ENCODE measurements around the gene CD1D. TPM values are rescaled to one million over a fixed set of nuclear protein-coding genes. Genes with fewer than 3 reads are reported as not detected.

The CD1D gene
- 0.06 and 0.07 TPM in 2 replicates for total RNA-seq (2014; rRNA removed; shearing (Covaris generic); ENCODE audit: low replicate concordance)

DNA sequence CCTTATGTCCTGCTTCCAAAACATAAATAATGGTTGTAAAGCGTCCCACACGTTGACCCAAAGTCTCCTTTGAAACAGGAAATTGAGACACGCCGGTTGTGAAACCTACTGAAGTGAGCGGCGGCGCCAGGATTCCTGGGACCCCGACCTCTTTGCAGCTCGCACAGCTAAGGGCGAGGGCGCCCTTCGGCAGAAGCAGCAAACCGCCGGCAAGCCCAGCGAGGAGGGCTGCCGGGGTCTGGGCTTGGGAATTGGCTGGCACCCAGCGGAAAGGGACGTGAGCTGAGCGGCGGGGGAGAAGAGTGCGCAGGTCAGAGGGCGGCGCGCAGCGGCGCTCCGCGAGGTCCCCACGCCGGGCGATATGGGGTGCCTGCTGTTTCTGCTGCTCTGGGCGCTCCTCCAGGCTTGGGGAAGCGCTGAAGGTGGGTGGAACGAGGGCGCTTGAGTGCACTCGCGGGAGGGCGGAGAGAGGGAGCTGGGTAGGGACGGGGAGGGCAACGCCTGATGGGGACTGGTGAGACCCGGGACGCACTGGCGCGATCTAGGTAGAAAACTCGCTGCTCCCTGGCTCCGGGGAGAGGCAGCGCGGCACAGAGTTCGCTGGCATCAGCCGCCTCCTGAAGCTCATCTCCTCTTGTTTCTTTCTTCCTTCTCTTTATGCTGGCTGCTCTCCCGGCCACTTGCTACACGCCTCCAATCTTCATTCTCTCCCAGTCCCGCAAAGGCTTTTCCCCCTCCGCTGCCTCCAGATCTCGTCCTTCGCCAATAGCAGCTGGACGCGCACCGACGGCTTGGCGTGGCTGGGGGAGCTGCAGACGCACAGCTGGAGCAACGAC, at the start of gene CD1D:
Gene CD1D (plus strand): TSS at position 155 of the 836 bp plus-strand sequence. CDS start 207 bp downstream, at position 362.
- in situ Hi-C loops (cut with HindIII; ENCODE audit: low pct_unique_long_range_greater_than_20kb, low sequenced_read_pairs) = no loop called here
- DNase-seq (ENCODE audit: low read depth) = no peak

DNA sequence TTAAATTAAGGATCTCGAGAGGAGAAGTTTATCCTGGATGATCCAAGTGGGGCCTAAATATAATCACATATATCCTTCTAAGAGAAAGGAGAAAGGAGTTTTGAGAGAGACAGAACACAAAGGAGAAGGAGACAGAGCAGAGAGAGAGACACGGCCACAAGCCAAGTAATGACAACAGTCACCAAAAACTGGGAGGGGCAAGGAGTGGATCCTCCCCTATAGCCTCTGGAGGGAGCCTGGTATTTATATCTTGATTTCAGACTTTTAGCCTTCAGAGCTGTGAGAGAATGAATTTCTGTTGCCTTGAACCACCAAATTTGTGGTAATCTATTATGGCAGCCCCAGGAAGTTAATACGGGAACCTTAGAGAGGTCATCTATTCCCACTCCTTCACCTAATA, 49.5 kb upstream of the CD1D start:
- no peak for DNase-seq (ENCODE audit: low read depth)
- in situ Hi-C loops (cut with HindIII; ENCODE audit: low pct_unique_long_range_greater_than_20kb, low sequenced_read_pairs) = no loop called here

DNA sequence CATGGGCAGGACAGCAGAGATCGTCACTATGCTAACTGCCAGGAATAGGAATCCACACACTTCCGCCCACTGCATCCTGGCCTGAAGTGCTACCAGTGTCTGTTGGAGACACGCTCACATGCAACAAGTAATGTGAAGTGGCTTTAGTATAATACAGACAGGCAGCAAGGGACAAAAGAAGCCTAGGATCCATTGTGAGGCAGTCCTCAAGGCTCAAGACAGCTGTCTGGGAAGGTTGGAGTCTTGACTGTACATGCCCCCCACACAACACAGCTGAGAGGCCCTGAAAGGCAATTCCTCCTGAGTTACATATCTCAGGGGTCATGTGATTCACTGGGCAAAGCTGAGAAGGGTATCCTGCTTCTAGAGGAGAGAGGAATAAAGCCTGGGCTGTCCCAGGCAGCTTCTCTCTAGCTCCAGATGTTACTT, 39.9 kb upstream of the CD1D start:
- in situ Hi-C loops (cut with HindIII; ENCODE audit: low pct_unique_long_range_greater_than_20kb, low sequenced_read_pairs) = no loop called here
- DNase-seq (ENCODE audit: low read depth) = no peak

DNA sequence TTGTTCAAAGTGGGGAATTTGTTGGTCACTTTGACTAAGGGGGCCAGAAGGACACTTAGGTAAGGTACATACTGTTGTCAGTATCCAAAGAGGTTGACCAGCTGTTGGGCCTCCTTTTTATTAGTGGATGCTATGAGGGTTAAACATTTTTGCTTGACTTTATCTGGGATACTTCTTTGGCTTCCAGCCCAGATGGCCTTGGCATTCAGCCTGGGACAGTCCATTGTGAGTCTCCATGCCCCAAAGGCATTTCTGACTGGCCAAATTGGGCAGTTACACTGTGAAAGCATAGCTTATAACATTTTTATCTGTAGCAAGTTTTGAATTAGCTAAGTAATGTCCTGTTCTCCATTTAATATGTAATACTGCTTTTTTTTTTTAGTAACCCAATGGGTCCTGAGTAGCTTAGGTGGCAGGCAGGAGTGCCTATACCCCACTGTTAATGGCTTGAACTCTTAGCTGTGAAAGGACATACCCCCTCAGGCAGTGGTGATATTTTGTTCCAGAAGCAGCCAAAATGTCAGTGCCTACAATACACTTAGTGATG, 35.4 kb upstream of the CD1D start:
- in situ Hi-C loops (cut with HindIII; ENCODE audit: low pct_unique_long_range_greater_than_20kb, low sequenced_read_pairs) = no loop called here
- peak; percentile 18 for DNase-seq (ENCODE audit: low read depth)

DNA sequence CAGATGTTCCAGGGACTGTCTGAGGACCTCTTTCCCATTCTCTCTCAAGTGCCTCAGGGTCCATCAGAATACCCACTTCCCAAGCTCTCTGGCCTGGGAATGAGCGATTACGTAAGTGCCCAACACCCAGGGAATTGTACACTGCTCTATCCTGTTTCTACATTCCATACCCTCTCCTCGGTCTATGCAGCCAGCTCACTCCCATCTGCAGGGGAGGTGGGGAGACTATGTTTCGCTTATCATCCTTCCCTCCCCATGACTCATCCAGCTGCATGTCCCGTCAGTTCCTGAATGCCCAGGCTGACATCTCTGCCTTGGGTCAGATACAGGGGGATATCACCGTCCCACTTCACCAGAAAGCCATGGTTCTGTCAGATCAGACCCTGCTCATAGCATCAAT, 34.5 kb upstream of the CD1D start:
- in situ Hi-C loops (cut with HindIII; ENCODE audit: low pct_unique_long_range_greater_than_20kb, low sequenced_read_pairs) = no loop called here
- DNase-seq (ENCODE audit: low read depth) = no peak

DNA sequence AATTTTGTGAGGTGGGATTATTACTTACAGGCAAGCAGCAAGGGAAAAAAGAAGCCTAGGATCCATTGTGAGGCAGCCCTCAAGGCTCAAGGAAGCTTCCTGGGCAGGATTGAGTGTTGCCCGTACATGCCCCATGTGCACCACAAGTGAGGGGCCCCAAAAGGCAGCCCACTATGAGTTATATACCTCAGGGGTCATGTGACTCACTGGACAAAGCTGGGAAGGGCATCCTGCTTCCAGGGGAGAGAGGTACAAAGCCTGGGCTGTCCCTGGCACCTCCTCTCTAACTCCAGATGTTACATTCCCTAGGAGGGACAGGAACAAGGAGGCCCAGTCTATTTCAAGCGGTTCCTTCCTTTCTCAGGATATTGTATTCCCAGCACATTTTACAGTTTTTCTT, 34.0 kb upstream of the CD1D start:
- no peak for DNase-seq (ENCODE audit: low read depth)
- in situ Hi-C loops (cut with HindIII; ENCODE audit: low pct_unique_long_range_greater_than_20kb, low sequenced_read_pairs) = no loop called here

DNA sequence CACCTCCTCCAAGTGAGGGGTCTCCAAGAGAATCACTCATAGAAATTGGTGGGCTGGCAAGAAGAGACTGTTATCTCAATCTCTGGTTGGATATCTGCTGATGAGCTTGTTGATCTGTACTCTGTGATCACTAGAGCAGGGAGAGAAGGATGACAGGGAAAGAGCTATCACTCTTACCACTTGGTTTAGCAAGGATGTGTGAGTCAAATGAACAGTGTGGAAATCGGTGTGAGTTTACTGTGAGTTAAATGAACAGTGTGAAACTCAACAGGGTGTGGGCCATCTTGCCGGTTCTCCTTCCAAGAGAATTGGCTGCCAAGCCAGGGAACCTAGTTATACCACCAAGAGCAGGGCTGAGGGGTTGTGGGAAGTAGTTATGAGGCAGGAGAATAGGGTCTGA, 33.3 kb upstream of the CD1D start:
- DNase-seq (ENCODE audit: low read depth) = no peak
- in situ Hi-C loops (cut with HindIII; ENCODE audit: low pct_unique_long_range_greater_than_20kb, low sequenced_read_pairs) = no loop called here

DNA sequence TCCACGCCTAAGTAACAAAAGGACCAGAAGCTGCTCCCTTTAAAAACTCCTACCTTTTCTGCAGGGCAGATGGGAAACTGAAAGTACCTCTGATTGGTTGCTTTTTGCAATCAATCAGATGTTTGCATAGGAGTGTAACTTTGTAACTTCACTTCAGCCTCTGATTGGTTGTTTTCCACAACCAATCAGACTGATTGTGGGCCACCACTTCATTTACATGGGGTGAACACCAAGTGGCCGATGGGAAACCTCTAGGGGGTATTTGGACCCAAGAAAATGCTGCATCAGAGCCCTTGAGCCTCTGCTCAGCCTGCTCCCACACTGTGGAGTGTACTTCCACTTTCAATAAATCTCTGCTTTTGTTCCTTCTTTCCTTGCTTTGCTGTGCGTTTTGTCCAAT, 32.8 kb upstream of the CD1D start:
- no peak for DNase-seq (ENCODE audit: low read depth)
- in situ Hi-C loops (cut with HindIII; ENCODE audit: low pct_unique_long_range_greater_than_20kb, low sequenced_read_pairs) = no loop called here

DNA sequence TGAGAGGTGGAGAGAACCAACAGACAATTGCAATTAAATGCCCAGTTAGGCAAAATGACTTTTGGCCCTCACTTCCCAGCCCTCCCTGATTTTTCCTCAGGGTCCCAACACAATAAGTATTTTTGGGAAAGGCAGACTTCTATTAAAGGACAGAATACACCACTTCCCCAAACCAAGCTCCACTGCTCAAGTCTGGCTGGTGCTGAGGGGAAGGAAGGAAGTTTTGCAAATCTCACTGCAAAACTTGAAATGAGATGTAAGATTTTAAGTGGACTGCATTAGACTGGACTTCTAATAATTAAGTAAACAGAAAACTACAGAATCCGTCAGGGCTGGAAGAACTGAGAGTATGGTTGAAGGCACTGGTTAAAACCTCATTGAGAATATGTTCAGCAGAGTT, 32.2 kb upstream of the CD1D start:
- DNase-seq (ENCODE audit: low read depth) = no peak
- in situ Hi-C loops (cut with HindIII; ENCODE audit: low pct_unique_long_range_greater_than_20kb, low sequenced_read_pairs) = no loop called here

DNA sequence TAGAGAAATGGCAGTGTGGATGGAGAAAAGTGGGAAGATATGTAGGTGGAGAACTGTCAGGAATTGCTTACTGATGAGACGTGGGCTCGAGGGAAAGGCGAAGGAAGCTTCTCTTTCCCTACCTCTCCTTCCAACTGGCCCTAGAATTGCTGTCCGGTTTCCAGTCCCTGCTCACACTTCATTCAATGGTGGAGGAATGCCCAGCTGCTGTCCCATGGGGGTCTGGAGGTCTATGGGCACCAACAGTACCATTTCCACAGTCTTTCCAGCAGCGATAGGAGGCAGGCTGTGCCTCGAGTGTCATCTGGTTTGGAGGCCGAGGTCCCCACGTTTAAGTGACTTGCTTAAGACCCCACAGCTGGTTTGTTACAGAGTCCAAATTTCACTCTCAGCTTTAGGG, 31.5 kb upstream of the CD1D start:
- in situ Hi-C loops (cut with HindIII; ENCODE audit: low pct_unique_long_range_greater_than_20kb, low sequenced_read_pairs) = no loop called here
- no peak for DNase-seq (ENCODE audit: low read depth)

DNA sequence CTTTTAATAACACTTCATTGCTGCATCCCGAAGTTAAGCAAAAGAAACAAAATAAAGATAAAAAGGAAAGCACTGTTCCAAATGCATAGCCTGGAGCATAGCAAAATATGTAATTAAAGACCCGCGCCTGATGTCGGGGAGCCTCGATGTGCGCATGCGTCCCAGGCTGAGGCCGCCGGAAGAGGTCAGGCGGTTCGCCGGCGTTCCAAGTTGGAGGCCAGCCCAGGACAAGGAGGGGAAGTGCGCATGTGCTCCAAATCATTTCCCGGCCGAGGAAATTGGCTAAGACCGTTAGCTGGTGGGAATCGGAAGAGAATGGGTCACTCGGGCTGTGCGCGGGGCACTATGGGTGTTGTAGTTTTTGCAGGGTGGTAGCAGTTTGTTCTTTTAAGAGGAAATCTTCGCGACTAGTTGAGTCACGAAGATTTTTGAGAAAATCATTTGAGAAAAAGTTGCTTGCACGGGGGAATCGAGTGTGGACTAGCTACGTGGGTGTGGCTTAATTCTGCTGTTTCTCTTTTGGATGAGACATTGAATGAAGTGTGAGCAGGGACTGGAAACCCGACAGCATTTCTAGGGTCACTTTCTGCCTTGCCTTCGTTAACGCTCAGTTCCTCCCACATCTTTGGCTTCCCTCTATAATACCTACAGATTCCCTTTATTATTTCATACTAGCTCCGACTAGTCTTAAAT, 31.0 kb upstream of the CD1D start:
- in situ Hi-C loops (cut with HindIII; ENCODE audit: low pct_unique_long_range_greater_than_20kb, low sequenced_read_pairs) = no loop called here
- peak; percentile 92 for DNase-seq (ENCODE audit: low read depth)

DNA sequence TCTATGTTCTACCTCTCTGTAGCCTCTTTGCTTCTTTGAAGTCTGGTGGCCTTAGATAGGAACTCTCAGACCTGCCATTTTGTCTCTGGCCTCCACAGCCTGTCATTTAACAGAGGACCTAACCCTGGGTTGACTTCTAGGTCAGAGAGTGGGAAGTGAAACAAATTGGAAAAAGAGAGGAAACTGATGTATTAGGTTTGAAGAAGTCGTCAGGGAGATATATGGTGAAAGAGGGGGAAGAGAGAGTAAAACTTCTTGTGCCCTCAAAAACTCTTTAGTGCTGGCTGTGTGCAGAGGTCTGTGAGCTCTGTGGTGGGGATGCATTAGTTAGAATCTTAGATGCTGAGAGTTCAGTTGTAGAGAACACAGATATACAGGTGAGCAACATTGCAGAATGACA, 30.2 kb upstream of the CD1D start:
- no peak for DNase-seq (ENCODE audit: low read depth)
- in situ Hi-C loops (cut with HindIII; ENCODE audit: low pct_unique_long_range_greater_than_20kb, low sequenced_read_pairs) = no loop called here

DNA sequence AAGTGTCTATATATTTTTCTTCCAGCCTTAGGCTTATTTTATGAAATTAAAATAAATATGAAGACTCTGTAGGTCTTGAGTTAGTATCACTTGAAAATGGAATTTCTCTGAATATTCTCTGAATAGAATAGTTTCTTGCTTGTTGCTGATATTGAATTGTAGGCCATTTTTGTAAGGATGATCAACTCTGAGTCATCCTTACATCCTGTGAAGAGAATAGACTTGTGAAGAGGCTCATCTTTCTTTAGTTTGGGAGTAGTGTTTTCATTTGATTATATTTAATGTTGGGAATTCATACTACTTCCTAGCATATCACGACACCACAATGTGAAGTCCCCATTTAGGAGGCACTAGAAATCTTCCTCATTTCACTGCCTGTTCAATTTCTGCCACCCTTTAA, 27.5 kb upstream of the CD1D start:
- in situ Hi-C loops (cut with HindIII; ENCODE audit: low pct_unique_long_range_greater_than_20kb, low sequenced_read_pairs) = no loop called here
- no peak for DNase-seq (ENCODE audit: low read depth)

DNA sequence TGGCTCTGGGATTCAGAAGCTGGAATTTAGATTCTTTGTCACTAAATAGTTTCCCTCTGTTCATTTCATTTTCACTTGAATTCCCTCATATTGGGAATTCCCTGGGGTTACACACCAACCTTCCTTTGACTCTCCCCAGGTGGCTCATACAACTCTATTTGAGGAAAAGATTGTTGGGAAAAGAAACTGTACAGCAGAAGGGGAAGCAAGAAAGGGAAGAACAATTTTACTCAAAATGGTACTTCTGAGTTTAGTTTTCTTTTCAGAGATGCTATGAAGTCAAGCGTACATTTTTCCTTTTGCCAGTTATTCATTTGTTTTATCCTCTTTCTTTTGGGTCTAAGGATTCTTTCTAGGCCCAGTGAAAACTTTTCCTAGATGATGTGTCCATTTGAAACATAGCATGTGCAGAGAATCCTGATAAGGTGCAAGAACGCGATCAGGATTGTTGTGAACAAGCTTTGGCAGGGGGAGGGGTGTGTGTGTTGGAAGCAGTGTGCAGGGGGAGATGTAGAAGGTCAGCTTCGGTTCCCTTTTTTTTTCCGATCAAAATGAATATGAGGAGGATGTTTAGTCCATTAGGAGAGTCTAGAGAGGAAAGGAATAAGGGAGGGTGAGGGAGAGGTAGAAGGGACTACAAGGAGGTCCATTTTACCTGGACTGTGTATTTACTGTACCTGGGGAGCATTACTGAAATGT, 26.8 kb upstream of the CD1D start:
- in situ Hi-C loops (cut with HindIII; ENCODE audit: low pct_unique_long_range_greater_than_20kb, low sequenced_read_pairs) = no loop called here
- no peak for DNase-seq (ENCODE audit: low read depth)

DNA sequence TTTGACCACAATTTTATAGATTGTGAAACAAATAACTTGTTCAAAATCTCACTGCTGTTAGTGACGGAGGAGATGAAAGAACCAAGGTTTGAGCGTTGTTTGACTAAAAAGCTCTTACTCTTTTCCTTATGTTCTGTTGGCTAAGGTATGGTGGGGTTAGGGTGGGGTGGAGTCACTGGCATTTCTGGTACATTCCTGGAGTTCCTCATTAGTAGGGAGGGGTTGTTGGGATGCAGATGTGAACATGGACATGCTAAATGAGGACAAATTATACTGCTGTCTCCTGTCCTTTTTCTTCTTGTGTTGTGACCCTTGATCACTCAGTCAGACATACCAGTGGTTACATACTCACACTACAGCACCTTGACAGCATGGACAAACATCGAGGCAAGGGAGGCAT, 26.2 kb upstream of the CD1D start:
- DNase-seq (ENCODE audit: low read depth) = no peak
- in situ Hi-C loops (cut with HindIII; ENCODE audit: low pct_unique_long_range_greater_than_20kb, low sequenced_read_pairs) = no loop called here

DNA sequence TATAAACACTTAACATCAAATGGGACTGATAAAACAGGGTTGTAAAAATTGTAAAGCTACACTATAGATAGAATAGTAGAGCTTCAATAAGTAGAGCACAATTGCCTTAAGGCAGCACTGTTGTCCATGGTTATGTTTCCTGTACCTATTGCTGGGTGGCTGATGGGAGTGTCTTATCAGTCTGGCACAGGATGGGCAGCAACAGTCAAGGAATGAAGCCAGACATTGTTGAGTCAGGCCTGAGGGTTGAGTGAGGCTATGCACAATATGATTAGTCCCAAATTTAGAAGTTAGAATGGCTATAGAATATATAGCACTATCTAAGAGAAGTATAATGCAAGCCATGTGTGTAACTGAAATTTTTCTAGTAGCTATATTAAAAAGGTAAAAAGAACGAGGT, 25.0 kb upstream of the CD1D start:
- DNase-seq (ENCODE audit: low read depth) = no peak
- in situ Hi-C loops (cut with HindIII; ENCODE audit: low pct_unique_long_range_greater_than_20kb, low sequenced_read_pairs) = no loop called here

DNA sequence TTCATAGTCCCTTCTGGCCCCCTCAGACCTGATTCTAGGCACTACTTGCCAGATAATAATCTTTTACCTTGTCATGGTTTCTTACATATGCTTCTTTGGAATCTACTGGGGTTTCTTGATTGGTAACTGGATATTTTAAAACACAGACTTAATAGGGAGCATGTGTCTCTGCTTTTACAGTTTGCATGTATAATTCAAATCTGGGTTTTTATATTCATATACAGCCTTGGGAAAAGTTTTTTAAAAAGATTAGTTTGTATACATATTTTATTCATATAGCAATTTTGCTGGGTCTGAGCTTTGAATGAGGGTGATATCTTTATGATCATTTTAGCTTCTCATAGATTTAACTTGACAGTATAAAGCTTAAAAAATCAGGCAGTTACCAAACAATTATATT, 21.1 kb upstream of the CD1D start:
- in situ Hi-C loops (cut with HindIII; ENCODE audit: low pct_unique_long_range_greater_than_20kb, low sequenced_read_pairs) = no loop called here
- no peak for DNase-seq (ENCODE audit: low read depth)

DNA sequence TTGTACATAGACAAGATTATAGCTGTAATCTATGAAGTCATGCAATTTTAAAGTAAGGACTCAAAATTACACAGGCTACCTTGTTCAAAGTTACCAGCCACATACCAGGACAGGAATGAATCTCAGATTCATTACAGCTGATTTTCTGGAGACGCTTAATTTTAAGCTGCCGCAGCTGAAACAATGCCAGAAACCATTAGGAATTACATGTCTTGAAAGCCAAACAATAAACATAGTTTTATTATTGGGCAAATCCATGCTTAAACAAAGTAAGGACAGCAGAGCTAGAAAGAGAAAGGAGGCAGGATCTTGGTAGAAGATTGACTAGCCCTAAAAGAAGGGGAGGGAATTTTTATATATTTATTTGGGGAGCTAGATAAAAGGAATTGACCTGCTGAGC, 19.2 kb upstream of the CD1D start:
- no peak for DNase-seq (ENCODE audit: low read depth)
- in situ Hi-C loops (cut with HindIII; ENCODE audit: low pct_unique_long_range_greater_than_20kb, low sequenced_read_pairs) = no loop called here

Data from Caki2 (cell line).